ENCODE measurements around the gene ADCY5. TPM values are rescaled to one million over a fixed set of nuclear protein-coding genes. Genes with fewer than 3 reads are reported as not detected.

Gene ADCY5
- total RNA-seq, 4 donors from 2014 or later = 14.0 to 86.8 (median 41.5) TPM

- DNase-seq (ENCODE audit: low spot score) (no peak), ATAC-seq (ENCODE audit: low FRiP score) (no peak)
- no peak for TF ChIP-seq CTCF (IDR thresholded peaks at IDR 0.05)
These were observed 164.4 kb downstream of the ADCY5 start for GRCh38 chr3:123284399-123285010.

- no peak for TF ChIP-seq CTCF (IDR thresholded peaks at IDR 0.05)
- DNase-seq (ENCODE audit: low spot score) (no peak), ATAC-seq (ENCODE audit: low FRiP score) (no peak)
These were observed 165.1 kb downstream of the ADCY5 start for GRCh38 chr3:123283657-123284398.

DNA sequence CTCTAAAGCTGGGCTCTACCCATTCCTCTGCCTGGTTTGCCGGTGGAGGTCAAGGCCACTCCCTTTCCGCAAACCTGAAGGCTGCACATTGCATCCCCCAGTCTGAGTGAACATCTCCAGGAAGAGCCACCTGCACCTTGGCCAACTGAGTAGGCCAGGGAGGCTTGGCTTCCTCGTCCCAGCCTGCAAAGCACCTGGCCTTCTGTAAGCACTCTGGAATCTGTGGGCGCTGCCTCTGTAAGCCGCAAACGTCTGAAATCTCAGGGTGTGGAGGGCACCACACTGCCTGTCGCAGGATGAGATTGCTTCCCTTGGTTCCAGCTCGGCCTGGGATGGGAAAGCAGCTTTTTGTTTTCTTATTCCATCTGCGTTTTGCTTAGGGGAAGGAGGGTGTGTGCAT is 165.8 kb downstream of the ADCY5 start:
- DNase-seq (ENCODE audit: low spot score) = no peak
- TF ChIP-seq CTCF (IDR thresholded peaks at IDR 0.05) = no peak
- no peak for ATAC-seq (ENCODE audit: low FRiP score)

GRCh38 chr3:123282461-123282860 is 166.4 kb downstream of the ADCY5 start:
- DNase-seq (ENCODE audit: low spot score) (no peak), ATAC-seq (ENCODE audit: low FRiP score) (no peak)
- no peak for TF ChIP-seq CTCF (IDR thresholded peaks at IDR 0.05)

DNA sequence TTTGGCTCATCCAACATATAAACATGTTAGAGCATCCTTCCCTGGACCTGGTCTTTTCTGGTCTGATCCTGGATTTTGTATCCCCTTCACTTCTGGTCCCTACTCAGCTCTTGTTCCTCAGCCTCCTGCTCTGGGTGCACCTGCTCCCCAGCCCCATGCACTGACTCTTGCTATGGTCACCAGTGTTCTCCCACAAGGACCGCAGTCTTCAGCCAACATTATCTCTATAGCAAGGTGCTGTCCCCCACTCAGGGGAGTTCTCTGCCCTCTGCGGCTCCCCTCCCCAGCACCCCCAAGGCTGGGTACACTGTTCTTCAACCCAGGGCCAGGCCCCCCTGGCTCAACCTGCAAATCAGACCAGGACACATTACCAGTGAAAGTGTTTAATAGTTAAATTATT is 167.0 kb downstream of the ADCY5 start:
- no peak for DNase-seq (ENCODE audit: low spot score)
- no peak for TF ChIP-seq CTCF (IDR thresholded peaks at IDR 0.05)
- ATAC-seq (ENCODE audit: low FRiP score) = no peak

DNA sequence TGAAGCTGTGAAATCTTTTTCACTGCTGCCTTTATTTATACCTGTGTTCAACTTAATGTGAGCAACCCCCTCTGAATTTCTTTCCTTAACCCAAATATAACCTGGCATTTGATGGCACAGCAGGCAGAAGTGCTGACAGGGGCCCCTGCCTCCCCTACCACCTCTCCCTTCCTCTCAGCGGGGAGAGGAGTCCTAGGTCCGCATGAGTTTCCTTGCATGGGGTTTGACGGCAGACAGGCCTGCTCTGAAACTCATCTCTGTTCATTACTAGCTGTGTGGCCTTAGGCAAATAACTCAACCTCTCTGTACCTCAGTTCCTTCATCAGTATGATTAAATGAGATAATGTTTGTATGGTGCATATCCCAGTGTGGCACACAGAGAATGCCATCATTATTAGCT is 167.5 kb downstream of the ADCY5 start:
- DNase-seq (ENCODE audit: low spot score) = no peak
- TF ChIP-seq CTCF (IDR thresholded peaks at IDR 0.05) = no peak
- no peak for ATAC-seq (ENCODE audit: low FRiP score)

GRCh38 chr3:123279121-123279520 is 169.8 kb downstream of the ADCY5 start:
- no peak for ATAC-seq (ENCODE audit: low FRiP score)

More at GRCh38 chr3:123279121-123279520, 169.8 kb downstream of the ADCY5 start:
- DNase-seq (ENCODE audit: low spot score) = no peak
- no peak for TF ChIP-seq CTCF (IDR thresholded peaks at IDR 0.05)
